GM18867 (cell line): ENCODE data around the gene HEYL.
"Not testable (repeated sequence)": the region's sequence is repeated elsewhere in the genome, so short reads cannot be mapped to it uniquely, and the experiment has no call there.

Source experiments
- ATAC-seq: cut with Tn5 transposase; IDR thresholded peaks from one replicate; pipeline ENCODE4 v1.9.1; 2021; ENCODE audit warnings: mild to moderate bottlenecking, moderate library complexity; ENCODE audit not compliant: unreplicated experiment

Gene HEYL

GRCh38 chr1:39613250-39613649 lies 26.2 kb downstream of the HEYL start:
- no peak for ATAC-seq

- peak; percentile 53 for ATAC-seq
Observed at GRCh38 chr1:39609618-39610331, 29.7 kb downstream of the HEYL start.

DNA sequence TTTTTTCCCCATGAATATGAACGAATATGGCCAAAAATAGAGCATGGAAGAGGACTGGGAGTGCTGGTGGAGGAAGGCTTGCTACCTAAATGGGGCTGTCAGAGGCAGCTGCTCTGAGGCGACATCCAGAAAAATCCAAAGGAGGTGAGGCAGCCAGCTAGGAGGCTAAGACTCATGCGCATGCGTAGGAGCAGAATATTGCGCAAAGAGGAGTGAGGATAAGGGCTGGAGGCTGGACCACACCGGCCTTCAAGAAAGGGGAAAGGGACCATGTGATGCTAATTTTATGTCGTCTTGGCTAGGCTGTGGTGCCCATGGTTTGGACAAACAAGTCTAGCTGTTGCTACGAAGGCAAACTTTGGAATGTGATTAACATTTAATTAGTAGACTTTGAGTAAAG lies 30.5 kb downstream of the HEYL start:
- no peak for ATAC-seq

GRCh38 chr1:39603677-39604076 lies 35.8 kb downstream of the HEYL start:
- ATAC-seq, result not testable (repeated sequence)

DNA sequence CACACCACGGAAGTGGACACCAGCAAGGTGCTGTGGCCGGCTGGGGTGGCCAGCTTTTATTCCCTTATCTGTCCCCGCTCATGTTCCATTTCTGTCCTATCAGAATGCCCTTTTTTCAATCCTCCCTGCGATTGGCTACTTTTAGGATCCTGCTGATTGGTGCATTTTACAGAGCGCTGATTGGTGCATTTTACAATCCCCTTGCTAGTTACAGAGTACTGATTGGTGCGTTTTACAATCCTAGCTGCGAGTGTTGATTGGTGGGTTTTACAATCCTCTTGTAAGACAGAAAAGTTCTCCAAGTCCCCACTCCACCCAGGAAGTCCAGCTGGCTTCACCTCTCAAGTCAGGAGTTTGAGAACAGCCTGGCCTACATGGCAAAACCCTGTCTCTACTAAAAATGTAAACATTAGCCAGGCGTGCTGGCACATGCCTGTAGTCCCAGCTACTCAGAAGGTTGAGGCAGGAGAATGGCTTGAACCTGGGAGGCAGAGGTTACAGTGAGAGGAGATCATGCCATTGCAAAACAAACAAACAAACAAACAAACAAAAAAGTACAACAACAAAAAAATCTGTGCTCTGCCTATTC lies 37.7 kb downstream of the HEYL start:
- ATAC-seq, result not testable (repeated sequence)

GRCh38 chr1:39596163-39596562 lies 43.3 kb downstream of the HEYL start:
- ATAC-seq, result no peak

DNA sequence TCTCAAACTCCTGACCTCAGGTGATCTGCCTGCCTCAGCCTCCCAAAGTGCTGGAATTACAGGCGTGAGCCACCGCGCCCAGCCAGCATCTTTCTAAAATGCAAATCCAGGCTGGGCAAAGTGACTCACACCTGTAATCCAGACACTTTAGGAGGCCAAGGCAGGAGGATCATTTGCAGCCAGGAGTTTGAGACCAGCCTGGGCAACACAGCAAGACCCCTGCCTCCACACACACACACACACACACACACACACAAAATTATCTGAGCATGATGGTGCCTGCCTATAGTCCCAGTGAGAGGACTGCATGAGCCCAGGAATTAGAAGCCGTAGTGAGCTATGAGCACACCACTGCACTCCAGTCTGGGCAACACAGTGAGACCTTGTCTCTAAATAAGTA lies 46.1 kb downstream of the HEYL start:
- no peak for ATAC-seq

- no peak for ATAC-seq
Observed at GRCh38 chr1:39592069-39592468, 47.4 kb downstream of the HEYL start.

GRCh38 chr1:39590546-39590945 lies 48.9 kb downstream of the HEYL start:
- ATAC-seq, result no peak

GRCh38 chr1:39585933-39586332 lies 53.5 kb downstream of the HEYL start:
- ATAC-seq, result no peak

GRCh38 chr1:39576016-39576657 lies 63.3 kb downstream of the HEYL start:
- ATAC-seq, result peak; percentile 45

- ATAC-seq, result no peak
Observed at GRCh38 chr1:39575191-39576015, 64.0 kb downstream of the HEYL start.

GRCh38 chr1:39574646-39575045 lies 64.8 kb downstream of the HEYL start:
- no peak for ATAC-seq
